Jurkat, Clone E6-1 (cell line): ENCODE data around the gene SEMA3A.

Source experiments
- DNase-seq: peaks from one replicate; pipeline ENCODE4 v3.0.0-alpha.2; 2011; ENCODE audit warnings: low read depth, low spot score
- H3K4me3 ChIP-seq: 2 replicates; pipeline ENCODE4 v1.5.1; 2011; ENCODE audit warnings: mild to moderate bottlenecking, low read length, control low read depth, moderate library complexity

Gene SEMA3A

GRCh38 chr7:83918142-83918541 lies 276.4 kb downstream of the SEMA3A start:
- H3K4me3 ChIP-seq: no peak overlapping the region
- DNase-seq: no peak

GRCh38 chr7:83913174-83913573 lies 281.4 kb downstream of the SEMA3A start:
- H3K4me3 ChIP-seq: no peak overlapping the region
- no peak for DNase-seq

- DNase-seq: no peak
- H3K4me3 ChIP-seq: no peak overlapping the region
Observed at GRCh38 chr7:83908526-83908925, 286.1 kb downstream of the SEMA3A start.
